B cell (primary cell): ENCODE data around the gene TMEM182. TPM values are rescaled to one million over a fixed set of nuclear protein-coding genes. Genes with fewer than 3 reads are reported as not detected.

ENCODE experiments used
- ATAC-seq: fragments of 200-7000 bp; cut with Tn5 transposase; one replicate; pipeline ENCODE4 v1.10.0; 2021; ENCODE audit warnings: low read depth, mild to moderate bottlenecking, moderate number of reproducible peaks, moderate library complexity
- CTCF ChIA-PET: fragments of 350-600 bp; sonication (Branson Sonifier 250); formaldehyde crosslinking; loops from one replicate; lab custom pipeline; 2021; ENCODE audit warnings: antibody characterized with exemption, inconsistent platforms; lab: Charles Lee
- POLR2A ChIA-PET: fragments of 350-600 bp; sonication (Branson Sonifier 250); formaldehyde crosslinking; loops from one replicate; lab custom pipeline; 2021; ENCODE audit warnings: antibody characterized with exemption; lab: Charles Lee
- DNase-seq: peaks from one replicate; pipeline ENCODE4 v3.0.0; 2013
- H2AFZ ChIP-seq: 2 replicates; pipeline ENCODE4 v1.6.1; 2012; ENCODE audit warnings: mild to moderate bottlenecking, low read depth, low read length; ENCODE audit not compliant: insufficient read depth, poor library complexity, severe bottlenecking
- H3K27ac ChIP-seq, 2 donors: 1 replicate in 1 of 2; 2 replicates in 1 of 2; pipeline ENCODE4 v1.5.1; 2012 to 2013; ENCODE audit warnings: low read length in 2 of 2, mild to moderate bottlenecking in 2 of 2, moderate library complexity in 1 of 2
- H3K27me3 ChIP-seq, 4 experiments: fragments of 200-600 bp in 1 of 4; sonication (generic) in 1 of 4; replicated peaks in 1 of 4; 1 replicate in 2 of 4; 2 replicates in 2 of 4; pipeline versions ENCODE4 v1.6.1 to v1.7.0; 2013 to 2016; ENCODE audit warnings: low read length in 3 of 4, mild to moderate bottlenecking in 2 of 4, mixed read lengths in 1 of 4, moderate library complexity in 1 of 4; ENCODE audit not compliant: insufficient read depth in 4 of 4, control insufficient read depth in 3 of 4; ENCODE audit errors: control extremely low read depth in 1 of 4
- H3K36me3 ChIP-seq, 2 experiments: replicated peaks in 1 of 2; 1 replicate in 1 of 2; 2 replicates in 1 of 2; pipeline versions ENCODE4 v1.6.1 to v1.7.1; 2013; ENCODE audit warnings: low read length in 1 of 2; ENCODE audit not compliant: insufficient read depth in 2 of 2, control insufficient read depth in 1 of 2; ENCODE audit errors: control extremely low read depth in 1 of 2, extremely low read depth in 1 of 2
- H3K4me1 ChIP-seq, 2 donors: fragments of 200-600 bp in 1 of 2; sonication (generic) in 1 of 2; 1 replicate in 1 of 2; 2 replicates in 1 of 2; pipeline versions ENCODE4 v1.5.1 to v1.6.1; 2013 to 2017; ENCODE audit warnings: low read length in 2 of 2; ENCODE audit not compliant: control insufficient read depth in 2 of 2, insufficient read depth in 2 of 2
- H3K4me2 ChIP-seq: replicated peaks from 2 replicates; pipeline ENCODE3; 2012; ENCODE audit warnings: mild to moderate bottlenecking, low read depth, low read length; ENCODE audit not compliant: poor library complexity, severe bottlenecking
- H3K4me3 ChIP-seq, 5 experiments: fragments of 200-600 bp in 1 of 5; sonication (generic) in 1 of 5; 1 replicate in 3 of 5; 2 replicates in 2 of 5; pipeline versions ENCODE4 v1.5.1 to v1.7.0; 2011 to 2016; ENCODE audit warnings: low read length in 4 of 5, mild to moderate bottlenecking in 4 of 5, low read depth in 2 of 5, control low read depth in 1 of 5, moderate library complexity in 1 of 5; ENCODE audit not compliant: insufficient read depth in 1 of 5; ENCODE audit errors: control extremely low read depth in 1 of 5, extremely low read depth in 1 of 5
- H3K79me2 ChIP-seq: fragments of 200-600 bp; sonication (generic); one replicate; pipeline ENCODE4 v1.6.0; 2016; ENCODE audit warnings: low read length; ENCODE audit not compliant: control insufficient read depth, insufficient read depth
- H3K9ac ChIP-seq: fragments of 200-600 bp; sonication (generic); 2 replicates; pipeline ENCODE4 v1.6.1; 2017; ENCODE audit warnings: mild to moderate bottlenecking, low read length, moderate library complexity
- H3K9me3 ChIP-seq, 3 donors: one replicate each; pipeline versions ENCODE4 v1.6.1 to v1.7.1; 2013; ENCODE audit warnings: low read length in 2 of 3; ENCODE audit not compliant: control insufficient read depth in 2 of 3, insufficient read depth in 1 of 3; ENCODE audit errors: control extremely low read depth in 1 of 3
- H4K20me1 ChIP-seq: 2 replicates; pipeline ENCODE4 v1.6.0; 2012; ENCODE audit warnings: mild to moderate bottlenecking, low read length; ENCODE audit not compliant: insufficient read depth, control insufficient read depth, poor library complexity, severe bottlenecking
- H3K27ac Mint-ChIP-seq: one replicate; pipeline ENCODE4 v1.8.0; 2021; ENCODE audit warnings: mixed read lengths
- H3K27me3 Mint-ChIP-seq: one replicate; pipeline ENCODE4 v1.8.0; 2021; ENCODE audit warnings: mixed read lengths
- H3K4me1 Mint-ChIP-seq: one replicate; pipeline ENCODE4 v1.8.0; 2021; ENCODE audit warnings: mixed read lengths
- H3K4me3 Mint-ChIP-seq: one replicate; pipeline ENCODE4 v1.8.0; 2021; ENCODE audit warnings: mixed read lengths
- H3K9me3 Mint-ChIP-seq: one replicate; pipeline ENCODE4 v1.8.0; 2022; ENCODE audit warnings: mixed read lengths; ENCODE audit not compliant: insufficient read depth
- EZH2 ChIP-seq: IDR thresholded peaks from 2 replicates; pipeline ENCODE4 v1.6.1; 2012; ENCODE audit warnings: borderline replicate concordance, low read depth, mild to moderate bottlenecking, moderate library complexity, low read length; ENCODE audit not compliant: insufficient read depth, poor library complexity, severe bottlenecking
- WGBS: methylation state at CpG from one replicate; pipeline ENCODE4 v1.1.5; 2013; ENCODE audit warnings: missing lambda C conversion rate; ENCODE audit not compliant: insufficient coverage; 5-methylcytosine and 5-hydroxymethylcytosine counted together
- intact Hi-C: fragments of 100-400 bp; cut with micrococcal nuclease; formaldehyde crosslinking; loops from one replicate; pipeline ENCODE4 v1.10.0; 2022
- polyA plus RNA-seq: library from polyadenylated mRNA; depleted of rRNA; stranded (reverse); fragments of >200 nt; gene quantifications from 2 replicates; pipeline ENCODE4 v1.2.3, GENCODE V29; 2012
- total RNA-seq, 2 donors: library from RNA; stranded (reverse); fragments of 120-200 nt in 1 of 2; gene quantifications; 1 replicate in 1 of 2; 2 replicates in 1 of 2; pipeline versions ENCODE4 v1.2.3 to v1.2.4, GENCODE V29; 2013 to 2022
- TF ChIP-seq, protein P1 (sequence below): fragments of 200-600 bp; IDR thresholded peaks from one replicate; pipeline ENCODE4 v1.8.0; 2022; ENCODE audit warnings: antibody characterized with exemption, mild to moderate bottlenecking

Gene TMEM182
- total and polyA plus RNA-seq, 2 donors (not counting 1 experiment from before 2014, with no cell fraction given), result 3.8 to 6.5 TPM

- DNase-seq (peak; percentile 5), ATAC-seq (no peak)
- ChIA-PET POLR2A (no interaction called here), CTCF (interaction anchor here (1.3 to 2.3 kb wide), 3 partner anchors 12 to 17 kb away, joined by 5 to 14 read pairs (median 7); no protein-coding TSS in a partner anchor)
- H3K4me1 ChIP-seq, result peaks cover 25 to 26% of the 10 kb centered on the region in 2 donors
- WGBS, result 81% methylated on average over 13 of the region's 15 CpGs
- Mint-ChIP-seq H3K4me1 (peaks cover 33% of the 10 kb centered on the region), H3K9me3 (no peaks in the 10 kb centered on the region), H3K4me3 (peak overlapping the region; percentile 97), H3K27ac (peak overlapping the region; percentile 80), H3K27me3 (no peaks in the 10 kb centered on the region)
- H3K36me3 ChIP-seq, result peaks cover 0 to 12% of the 10 kb centered on the region in 2 experiments
- TF ChIP-seq, protein P1, sequence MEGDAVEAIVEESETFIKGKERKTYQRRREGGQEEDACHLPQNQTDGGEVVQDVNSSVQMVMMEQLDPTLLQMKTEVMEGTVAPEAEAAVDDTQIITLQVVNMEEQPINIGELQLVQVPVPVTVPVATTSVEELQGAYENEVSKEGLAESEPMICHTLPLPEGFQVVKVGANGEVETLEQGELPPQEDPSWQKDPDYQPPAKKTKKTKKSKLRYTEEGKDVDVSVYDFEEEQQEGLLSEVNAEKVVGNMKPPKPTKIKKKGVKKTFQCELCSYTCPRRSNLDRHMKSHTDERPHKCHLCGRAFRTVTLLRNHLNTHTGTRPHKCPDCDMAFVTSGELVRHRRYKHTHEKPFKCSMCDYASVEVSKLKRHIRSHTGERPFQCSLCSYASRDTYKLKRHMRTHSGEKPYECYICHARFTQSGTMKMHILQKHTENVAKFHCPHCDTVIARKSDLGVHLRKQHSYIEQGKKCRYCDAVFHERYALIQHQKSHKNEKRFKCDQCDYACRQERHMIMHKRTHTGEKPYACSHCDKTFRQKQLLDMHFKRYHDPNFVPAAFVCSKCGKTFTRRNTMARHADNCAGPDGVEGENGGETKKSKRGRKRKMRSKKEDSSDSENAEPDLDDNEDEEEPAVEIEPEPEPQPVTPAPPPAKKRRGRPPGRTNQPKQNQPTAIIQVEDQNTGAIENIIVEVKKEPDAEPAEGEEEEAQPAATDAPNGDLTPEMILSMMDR, result no peak
- no peak for TF ChIP-seq EZH2
- no peak overlapping the region for H3K27ac ChIP-seq
- peak overlapping the region; percentile 89 for H2AFZ ChIP-seq
- H3K27me3 ChIP-seq, result no peaks in the 10 kb centered on the region
- peak overlapping the region; percentile 84 for H3K4me2 ChIP-seq
- intact Hi-C loops, result loop anchor here (1.0 kb wide), 1 partner anchor 18 kb away; no protein-coding TSS in a partner anchor
- peak overlapping the region; percentile 78 to 89 (median 85) for H3K4me3 ChIP-seq
- H3K9ac ChIP-seq, result peak overlapping the region; percentile 86
- peaks cover 21% of the 10 kb centered on the region for H3K79me2 ChIP-seq
- H4K20me1 ChIP-seq, result no peaks in the 10 kb centered on the region
- H3K9me3 ChIP-seq, result no peaks in the 10 kb centered on the region
Measured at GRCh38 chr2:102735416-102736109, 26.3 kb upstream of the TMEM182 start.

- DNase-seq, result no peak
- 41% methylated on average over 5 of the region's 6 CpGs for WGBS
Measured at GRCh38 chr2:102736110-102736409, 25.8 kb upstream of the TMEM182 start.

More at GRCh38 chr2:102736110-102736409, 25.8 kb upstream of the TMEM182 start:
- H3K27me3 Mint-ChIP-seq, result no peaks in the 10 kb centered on the region
- Histone ChIP-seq H3K27me3 (no peaks in the 10 kb centered on the region), H3K9ac (peak overlapping the region; percentile 86), H3K4me1 (peaks cover 25 to 26% of the 10 kb centered on the region in 2 donors), H3K4me3 (peak overlapping the region; percentile 78 to 89 (median 85)), H3K27ac (peak overlapping the region; percentile 46 to 65), H3K9me3 (no peaks in the 10 kb centered on the region), H3K36me3 (peaks cover 0 to 8% of the 10 kb centered on the region in 2 experiments), H3K4me2 (peak overlapping the region; percentile 84), H3K79me2 (peaks cover 21% of the 10 kb centered on the region), H2AFZ (peak overlapping the region; percentile 89), H4K20me1 (no peaks in the 10 kb centered on the region)
- H3K4me3 Mint-ChIP-seq, result peak overlapping the region; percentile 97
- ATAC-seq, result peak; percentile 9
- intact Hi-C loops, result loop anchor here (1.0 kb wide), 1 partner anchor 17 kb away; no protein-coding TSS in a partner anchor
- H3K4me1 Mint-ChIP-seq, result peaks cover 33% of the 10 kb centered on the region
- POLR2A ChIA-PET, result no interaction called here
- H3K9me3 Mint-ChIP-seq, result no peaks in the 10 kb centered on the region
- TF ChIP-seq, protein P1, result no peak
- no peak for TF ChIP-seq EZH2
- peak overlapping the region; percentile 92 for H3K27ac Mint-ChIP-seq
- CTCF ChIA-PET, result interaction anchor here (1.0 to 2.3 kb wide), 4 partner anchors 10 to 17 kb away, joined by 3 to 14 read pairs (median 6); no protein-coding TSS in a partner anchor
